HG03442 (cell line): ENCODE data around the gene CNTNAP4.

Experiments
- ATAC-seq: cut with Tn5 transposase; IDR thresholded peaks from one replicate; pipeline ENCODE4 v1.9.1; 2021; ENCODE audit warnings: mild to moderate bottlenecking, moderate library complexity; ENCODE audit not compliant: unreplicated experiment

CNTNAP4 gene

DNA sequence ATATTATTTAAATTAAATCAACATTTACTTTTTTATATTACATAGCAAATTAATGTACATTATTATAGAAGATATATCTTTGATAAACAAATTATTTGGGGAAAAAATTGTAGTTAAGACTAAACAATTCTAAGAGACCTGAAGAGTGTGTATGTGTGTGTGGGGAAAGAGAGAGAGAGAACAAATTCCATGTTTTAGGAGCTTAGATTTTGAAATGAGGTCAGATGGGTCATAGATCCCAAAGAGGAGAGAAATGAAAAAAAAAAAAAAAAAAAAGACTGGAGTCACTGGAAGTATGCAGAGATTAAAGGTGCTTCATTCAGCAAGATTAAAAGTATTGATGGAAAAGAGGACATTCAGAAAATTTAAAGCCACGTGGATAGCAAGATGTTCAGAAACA, 206.8 kb downstream of the CNTNAP4 start:
- no peak for ATAC-seq

GRCh38 chr16:76486740-76487139, 209.5 kb downstream of the CNTNAP4 start:
- ATAC-seq, result no peak

DNA sequence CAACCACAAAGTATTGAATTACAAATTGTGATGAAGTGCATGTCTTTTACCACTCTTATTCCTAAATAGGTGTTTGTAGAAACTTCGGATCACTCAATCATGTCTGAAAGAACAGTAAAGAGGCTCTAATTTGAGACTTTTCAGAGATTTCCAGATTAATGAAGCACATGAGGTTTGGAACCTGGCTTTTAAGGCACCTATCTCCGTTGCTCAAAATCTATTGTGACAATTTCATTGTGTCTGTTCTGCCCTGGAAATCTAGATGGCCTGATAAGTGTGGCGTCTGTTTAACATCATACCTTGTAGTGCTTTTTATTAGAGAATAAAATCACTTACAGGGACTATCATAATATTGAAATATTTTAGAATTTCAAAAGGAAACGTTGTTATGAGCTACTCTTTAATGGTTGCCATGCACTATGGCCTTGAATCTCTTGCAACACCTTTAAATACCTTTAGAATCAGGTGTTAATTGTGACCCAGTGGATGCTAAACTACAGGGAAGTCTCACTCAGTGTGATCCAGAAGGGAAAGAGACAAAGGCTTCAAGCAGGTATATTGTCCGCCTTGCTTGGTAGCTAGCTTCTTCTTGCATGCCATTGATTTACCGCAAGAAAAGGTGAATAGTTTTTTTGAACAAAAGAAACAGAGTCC, 210.3 kb downstream of the CNTNAP4 start:
- no peak for ATAC-seq

- no peak for ATAC-seq
These were observed 210.8 kb downstream of the CNTNAP4 start for GRCh38 chr16:76488065-76488417.

DNA sequence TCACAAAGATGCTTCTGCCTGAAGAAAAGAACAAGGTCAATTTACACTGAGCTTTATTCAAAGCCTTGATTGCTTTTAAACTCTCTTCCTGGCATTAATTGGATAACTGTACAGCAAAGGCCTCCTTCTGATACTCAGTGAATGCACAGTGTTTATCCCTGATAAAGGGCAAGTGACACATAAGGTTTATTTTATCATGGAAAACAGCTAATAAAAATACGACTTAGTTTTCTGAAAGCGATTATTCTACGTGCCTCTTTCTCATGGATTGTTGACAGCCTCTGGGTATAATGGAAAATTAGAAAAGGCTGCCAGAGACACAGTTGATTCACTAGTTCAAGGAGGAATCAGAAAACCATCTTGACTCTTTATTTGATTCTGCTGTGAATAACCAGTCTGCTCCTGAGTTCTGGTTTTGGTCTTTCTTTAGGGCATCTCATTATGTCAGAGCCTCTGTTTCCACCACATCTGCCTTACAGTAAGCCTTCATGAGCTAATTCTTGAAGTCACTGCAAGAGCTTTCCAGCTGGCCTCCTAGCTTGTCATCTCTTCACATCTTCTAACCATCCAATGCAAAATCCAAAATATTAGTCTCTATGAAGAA, 212.9 kb downstream of the CNTNAP4 start:
- no peak for ATAC-seq

- ATAC-seq, result no peak
These were observed 222.8 kb downstream of the CNTNAP4 start for GRCh38 chr16:76500006-76500405.

DNA sequence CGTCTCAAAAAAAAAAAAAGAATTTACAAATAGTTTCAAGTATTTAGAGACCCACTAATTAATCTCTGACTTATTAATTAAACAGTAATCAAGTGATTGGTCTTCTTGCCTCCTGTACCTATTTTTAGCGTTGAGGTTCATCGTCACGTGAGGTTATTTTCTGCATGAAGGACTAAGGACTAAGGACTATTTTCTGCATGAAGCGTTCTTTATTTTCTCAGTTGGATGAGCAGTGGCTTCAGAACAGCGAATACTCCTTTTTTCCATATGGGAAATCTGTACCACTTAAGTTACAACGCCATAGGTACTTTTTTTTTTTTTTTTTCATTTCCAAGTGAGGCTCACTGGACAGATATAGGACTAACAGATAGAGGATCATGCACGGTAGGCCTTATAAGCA, 224.9 kb downstream of the CNTNAP4 start:
- ATAC-seq, result no peak

DNA sequence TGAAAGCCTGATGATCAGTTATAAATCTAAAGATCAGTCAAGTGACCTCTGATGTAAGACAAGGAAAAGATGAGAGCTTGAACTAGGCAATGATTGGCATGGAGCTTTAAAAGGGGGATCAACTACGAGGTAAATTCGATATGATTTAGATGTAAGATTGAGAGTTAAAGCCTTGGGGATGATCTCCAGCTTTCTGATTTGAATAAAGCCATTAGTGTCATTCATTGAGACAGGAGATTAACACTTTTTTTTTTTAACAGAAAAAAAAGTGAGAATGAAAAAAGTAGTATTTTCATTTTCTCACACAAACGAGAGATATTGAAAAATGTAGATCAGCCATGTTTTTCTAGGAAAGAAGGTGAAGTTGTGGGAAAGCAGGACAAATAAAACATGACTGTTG, 225.4 kb downstream of the CNTNAP4 start:
- no peak for ATAC-seq

GRCh38 chr16:76503091-76503490, 225.9 kb downstream of the CNTNAP4 start:
- no peak for ATAC-seq

DNA sequence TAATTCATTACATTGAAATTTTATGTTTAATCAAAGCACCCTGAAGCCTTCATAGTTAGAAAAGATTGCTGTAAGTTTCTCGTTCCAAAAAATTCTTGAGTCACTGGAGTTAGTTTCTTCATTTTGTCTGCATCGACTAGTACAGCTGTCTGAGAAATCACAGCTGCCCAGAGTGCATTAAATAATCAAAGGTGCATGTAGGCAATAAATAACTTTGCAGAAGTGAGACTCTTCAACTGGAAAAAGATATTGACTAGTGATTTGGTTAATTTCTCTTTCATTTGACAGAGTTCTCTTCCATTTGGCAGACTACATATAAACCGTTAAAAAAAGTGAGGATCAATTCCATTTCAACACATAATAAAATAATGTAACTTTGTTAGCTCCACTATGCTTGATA, 234.0 kb downstream of the CNTNAP4 start:
- ATAC-seq, result no peak

DNA sequence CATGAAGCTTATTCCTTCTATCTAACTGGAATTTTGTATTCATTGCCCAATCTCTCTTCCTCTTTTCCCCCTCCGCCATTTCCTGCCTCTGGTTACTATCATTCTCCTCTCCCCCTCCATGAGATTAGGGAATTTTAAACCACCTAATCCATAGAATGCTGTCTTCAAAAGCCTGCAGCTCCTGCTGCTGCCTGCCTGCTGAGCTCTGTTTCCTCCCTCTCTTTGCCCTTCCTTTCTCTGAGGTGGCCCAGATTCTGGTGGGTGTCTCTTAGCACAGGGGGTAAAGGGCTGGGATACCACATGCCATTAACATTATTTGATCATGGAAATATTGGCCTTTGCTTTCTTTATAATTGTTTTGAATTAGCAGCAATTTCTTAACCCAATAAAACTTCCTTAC, 241.6 kb downstream of the CNTNAP4 start:
- ATAC-seq, result no peak

GRCh38 chr16:76524356-76524755, 247.2 kb downstream of the CNTNAP4 start:
- ATAC-seq, result no peak

DNA sequence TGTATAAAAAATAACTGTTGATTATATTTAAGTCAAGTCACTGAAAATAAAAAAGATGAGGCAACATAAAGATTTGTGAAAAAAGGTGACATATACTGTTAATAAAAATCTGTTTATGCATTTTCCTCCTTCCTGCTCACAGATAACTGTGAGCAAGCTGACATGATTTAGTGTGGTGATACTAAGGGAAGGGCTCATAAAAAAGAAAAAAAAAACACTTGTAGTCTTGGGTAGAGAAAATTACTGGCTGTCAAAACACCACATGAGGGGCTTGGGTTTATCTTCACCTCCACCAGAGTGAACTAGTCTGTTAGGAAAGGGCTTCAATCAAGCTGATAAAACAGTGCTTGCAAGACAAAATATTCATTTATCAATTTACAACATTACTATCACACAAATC, 247.6 kb downstream of the CNTNAP4 start:
- no peak for ATAC-seq

DNA sequence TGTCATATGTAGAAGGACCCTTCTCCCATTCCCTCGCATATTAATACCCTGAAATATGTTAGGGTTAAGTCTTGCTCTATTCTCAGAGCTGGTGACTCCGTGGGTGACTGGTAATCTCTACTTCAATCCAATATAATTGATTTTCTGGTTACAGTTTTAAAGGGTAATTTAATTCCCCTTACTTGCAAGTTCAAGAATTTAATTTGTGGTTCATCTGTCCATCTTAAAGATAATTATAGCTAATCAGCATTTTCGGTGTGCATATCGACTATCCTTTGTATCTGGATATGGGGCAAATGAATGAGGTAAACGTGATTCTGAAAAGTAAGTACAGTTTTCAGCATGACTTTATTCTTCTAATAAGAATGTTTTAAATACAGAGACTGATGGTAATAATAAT, 250.0 kb downstream of the CNTNAP4 start:
- no peak for ATAC-seq

DNA sequence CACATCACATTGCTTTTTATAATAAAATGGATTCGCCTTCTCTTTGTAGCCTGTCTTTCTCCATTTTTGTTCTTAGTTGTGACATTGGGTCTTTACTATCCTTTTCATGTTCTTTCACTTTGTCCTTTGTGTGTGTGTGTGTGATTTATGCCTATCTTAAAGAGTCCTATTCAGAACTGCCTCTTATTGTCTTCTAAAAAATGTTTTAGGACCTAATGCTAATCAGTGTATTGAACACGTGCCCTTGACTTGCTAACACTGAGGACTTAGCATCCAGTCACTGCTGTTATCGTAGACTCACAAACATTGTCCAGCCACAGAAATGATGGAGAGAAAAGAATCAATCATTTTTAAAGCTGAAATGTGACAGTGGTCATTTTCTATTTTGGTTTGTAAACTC, 251.9 kb downstream of the CNTNAP4 start:
- ATAC-seq, result no peak

DNA sequence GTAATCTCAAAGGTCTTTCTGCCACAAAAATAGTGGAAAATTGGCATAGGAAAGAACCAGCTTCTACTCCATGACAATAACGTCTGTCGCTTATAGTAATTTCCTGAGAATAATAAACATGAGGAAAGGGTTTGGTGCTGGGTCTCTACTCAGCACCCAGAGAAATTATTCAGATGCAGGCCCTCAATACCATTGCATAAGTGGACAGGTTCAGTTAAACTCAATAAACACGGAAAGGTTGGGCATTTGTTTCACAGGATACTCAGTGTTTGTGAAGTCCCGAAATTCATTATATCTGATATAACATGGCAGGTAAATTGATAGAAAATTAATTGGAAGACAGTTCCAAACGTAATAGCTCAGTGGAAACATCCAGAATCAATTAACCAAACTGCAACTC, 254.0 kb downstream of the CNTNAP4 start:
- no peak for ATAC-seq

GRCh38 chr16:76532188-76532973, 255.2 kb downstream of the CNTNAP4 start:
- no peak for ATAC-seq

GRCh38 chr16:76539609-76540008, 262.4 kb downstream of the CNTNAP4 start:
- no peak for ATAC-seq

DNA sequence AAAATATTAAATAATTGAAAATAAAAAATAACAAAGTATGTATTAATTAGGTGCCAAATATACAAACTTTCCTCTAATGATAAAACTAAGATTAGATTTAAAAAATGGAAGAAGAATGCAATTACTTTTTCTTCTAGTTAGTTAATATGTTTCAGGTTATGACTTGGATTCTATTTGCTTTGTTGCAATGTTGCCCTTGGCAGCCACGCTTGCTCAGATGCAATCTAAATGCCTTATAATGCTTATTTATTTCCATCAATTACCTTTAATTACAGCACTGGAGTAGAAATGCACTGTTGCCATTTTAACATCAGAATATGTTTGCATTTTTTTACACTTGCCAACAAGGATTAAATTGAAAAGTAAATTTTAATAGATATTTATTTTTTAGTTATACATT, 263.9 kb downstream of the CNTNAP4 start:
- no peak for ATAC-seq

DNA sequence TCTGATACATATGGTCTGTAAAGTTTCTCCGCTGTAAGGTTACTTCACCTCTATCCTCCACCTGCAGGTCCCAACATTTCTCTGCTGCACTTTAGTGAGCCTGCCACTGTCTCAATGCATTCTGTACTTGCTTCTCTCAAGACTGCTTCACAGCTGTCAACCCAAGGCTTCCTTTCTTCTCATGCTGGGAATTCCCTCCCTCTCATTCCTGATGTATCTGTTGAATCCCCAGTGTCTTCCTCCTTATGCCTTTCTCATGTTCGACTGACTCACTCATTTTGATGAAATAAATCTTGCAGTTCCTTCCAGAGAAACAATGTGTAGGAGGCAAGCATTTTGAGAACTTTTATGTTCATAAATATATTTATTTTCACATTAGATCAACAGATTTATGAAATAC, 288.3 kb downstream of the CNTNAP4 start:
- no peak for ATAC-seq

GRCh38 chr16:76571755-76572154, 294.6 kb downstream of the CNTNAP4 start:
- ATAC-seq, result no peak

DNA sequence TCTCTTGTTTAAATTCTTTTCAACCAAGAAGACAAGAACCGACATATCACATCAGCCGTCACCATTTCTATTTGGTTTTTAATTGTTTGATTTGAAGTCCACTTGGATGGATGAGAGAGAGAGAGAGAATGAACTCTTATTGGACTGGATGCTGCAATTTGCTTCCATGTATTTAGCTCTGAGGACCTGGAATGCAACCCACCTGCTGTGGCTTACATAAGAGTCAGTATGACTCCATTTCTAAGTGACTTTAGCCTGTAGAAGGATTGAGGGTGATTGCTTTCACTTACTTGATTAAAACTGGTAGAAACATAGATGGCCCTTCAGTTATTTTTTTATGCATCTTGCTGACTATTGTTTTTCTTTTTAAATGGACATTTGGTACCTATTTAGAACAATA, 296.1 kb downstream of the CNTNAP4 start:
- no peak for ATAC-seq
